Activated T-helper 1 cell treated with anti-CD3 and anti-CD28 coated beads, Interleukin-2, amount 50 U/mL, for 16 hours (primary cell): ENCODE data around the gene TBC1D2.

Experiments used
- DNase-seq, 2 donors: peaks; one replicate each; pipeline ENCODE4 v3.0.0-alpha.2; 2020; ENCODE audit warnings: low read depth in 1 of 2, low spot score in 1 of 2

Gene TBC1D2

DNA sequence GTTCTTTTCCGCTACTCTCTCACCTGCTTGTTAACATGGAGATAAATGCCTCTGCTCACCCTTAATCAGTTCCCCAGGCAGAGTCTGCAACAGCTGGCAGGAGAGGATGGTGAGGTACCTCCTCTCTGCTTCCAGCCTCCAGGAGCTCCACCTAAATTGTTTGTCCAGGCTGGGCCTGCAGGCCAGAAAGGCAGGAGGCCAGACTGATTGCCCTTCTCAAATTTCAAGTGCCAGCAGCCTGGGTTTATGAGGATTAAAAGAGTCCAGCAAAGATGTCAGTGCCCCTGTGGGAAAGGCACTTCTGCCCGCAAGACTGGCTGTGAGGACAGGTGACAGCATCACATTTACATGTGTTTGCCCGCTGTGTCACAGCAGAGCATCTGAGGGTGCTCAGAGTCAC, 82.8 kb downstream of the TBC1D2 start:
- DNase-seq: no peak

DNA sequence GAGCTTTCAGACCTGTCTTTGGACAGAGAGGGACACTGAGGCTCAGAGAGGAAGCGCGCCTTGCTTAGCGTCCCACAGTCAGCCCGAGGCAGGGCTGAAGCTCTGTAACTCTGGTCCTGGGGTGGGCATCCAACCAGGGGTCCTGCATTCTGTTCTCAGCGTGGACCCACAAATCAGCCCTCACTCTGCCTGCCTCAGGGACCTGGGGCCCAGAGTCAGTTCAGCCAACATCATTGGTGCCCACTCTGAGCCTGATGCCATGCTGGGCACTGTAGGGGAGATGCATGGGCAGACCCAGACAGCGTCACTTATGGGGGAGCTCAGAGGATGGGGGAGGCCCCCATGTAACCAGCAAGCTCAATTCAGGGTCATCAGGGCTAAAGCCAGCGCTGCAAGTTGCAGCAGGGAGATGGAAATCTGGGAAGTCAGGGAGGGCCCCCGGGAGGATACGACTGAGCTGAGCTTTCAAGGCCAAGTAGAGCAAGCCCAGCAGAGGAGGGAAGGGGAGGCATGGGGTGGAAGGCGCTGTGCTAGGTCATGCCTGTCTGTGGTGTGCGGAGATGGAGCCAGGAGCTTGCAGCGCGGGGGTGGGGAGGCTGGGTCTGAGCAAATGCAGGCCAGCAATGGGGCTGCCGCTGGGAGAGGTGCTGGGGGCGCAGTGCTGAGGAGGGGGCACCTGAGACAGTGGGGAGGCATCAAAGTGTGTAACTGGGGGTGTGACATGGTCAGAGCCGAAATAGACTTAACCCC, 84.1 kb downstream of the TBC1D2 start:
- no peak for DNase-seq

DNA sequence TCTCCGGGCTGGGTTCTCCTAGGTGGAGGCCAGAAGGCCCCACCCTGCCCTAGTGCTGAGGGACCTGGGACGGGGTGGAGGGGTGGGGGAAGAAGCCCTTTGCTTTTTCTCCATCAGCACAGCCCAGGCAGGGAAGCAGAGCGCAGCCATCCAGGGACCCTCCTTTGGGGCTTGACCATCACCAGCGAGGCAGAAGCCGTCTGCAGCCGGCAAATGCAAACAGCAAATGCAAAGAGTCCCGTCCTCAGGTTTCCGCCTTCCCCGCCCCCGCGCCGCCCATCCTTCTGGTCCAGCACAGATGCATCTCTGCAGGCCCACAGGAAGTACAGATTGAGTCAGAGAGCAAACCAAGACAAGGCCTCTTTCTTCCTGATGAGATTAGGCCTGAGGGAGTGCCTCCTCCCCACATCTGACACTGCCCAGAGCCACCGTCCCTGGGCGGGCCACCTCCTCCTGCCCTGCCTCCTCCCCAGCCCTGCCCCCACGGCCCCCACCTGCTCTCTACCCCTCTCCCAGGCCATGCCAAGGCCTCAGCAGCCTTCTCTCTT, 86.4 kb downstream of the TBC1D2 start:
- DNase-seq: no peak

DNA sequence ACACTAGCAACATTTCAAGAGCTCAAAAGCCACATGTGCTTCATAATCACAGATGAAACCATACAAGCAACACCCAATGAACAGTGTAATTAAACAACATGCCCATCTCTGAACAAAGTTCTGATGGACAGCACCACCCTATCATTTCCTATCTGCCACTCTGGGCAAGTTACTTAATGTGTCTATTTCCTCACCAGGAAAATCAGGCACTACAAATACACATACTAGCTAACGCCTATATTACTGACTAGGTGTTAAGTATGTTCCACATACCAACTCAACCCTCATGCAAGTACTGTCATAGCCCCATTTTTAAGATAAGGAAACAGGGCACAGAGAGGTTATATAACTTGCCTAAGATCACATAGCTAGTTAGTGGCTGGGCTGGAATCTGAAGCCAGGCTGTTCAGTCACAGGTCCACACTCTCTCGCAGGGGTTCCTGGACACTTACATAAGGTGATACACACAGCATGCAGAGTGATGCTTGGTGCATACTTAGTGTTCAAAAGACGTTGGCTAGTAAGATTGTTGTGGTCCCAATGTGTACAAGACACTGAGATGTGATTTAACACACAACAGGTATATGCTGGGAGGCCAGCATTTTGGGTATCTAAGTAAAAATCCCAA, 87.2 kb downstream of the TBC1D2 start:
- DNase-seq: no peak

DNA sequence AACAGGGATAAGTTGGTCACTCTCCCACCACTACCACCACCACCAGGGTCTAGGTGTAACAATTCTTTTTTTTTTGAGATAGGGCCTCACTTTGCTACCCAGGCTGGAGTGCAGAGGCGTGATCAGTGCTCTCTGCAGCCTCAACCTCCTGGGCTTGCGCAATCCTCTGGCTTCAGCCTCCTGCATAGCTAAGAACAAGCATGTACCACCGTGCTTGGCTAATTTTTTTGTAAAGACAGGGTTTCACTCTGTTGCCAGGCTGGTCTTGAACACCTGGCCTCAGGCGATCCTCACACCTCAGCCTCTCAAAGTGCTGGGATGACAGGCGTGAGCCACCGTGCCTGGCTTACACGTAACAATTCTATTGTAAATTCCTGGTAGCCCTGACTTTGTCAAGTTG, 90.5 kb downstream of the TBC1D2 start:
- no peak for DNase-seq

DNA sequence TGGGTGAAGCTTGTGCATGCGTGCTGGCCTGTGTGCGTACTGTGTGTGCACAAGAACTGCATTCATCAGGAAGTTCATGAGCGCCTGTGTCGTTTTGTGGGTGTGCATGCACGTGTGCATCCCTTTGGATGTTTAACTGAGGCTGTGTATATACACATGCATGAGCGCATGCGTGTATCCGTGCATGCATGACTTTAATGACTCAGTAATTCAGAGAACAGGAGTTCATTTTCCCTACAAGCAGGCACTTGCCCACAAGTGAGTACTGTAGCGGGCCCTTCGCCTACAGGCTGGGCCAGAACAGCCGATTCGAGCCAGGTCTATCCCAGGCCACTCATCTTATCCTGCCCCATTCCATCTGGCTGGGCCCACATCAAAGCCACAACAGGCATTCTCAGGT, 92.8 kb downstream of the TBC1D2 start:
- DNase-seq: no peak

DNA sequence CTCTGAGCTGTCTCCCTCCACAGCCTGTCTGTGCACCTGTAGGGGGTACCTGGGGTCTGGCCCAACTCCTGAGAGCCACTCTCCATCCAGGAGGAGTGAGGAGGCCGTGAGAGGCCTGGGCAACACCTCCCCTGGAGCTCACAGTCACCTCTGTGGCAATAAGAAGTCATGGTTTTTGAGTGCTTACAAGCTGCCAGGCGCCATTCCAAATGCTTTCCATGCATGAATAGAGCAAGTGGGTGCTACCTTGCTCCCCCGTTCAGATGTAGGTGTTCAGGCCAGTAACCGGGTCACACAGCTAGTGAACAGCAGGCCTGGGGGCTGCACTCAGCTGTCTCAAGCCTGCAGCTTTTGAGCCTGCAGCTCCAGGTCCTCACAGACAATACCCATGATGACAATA, 93.6 kb downstream of the TBC1D2 start:
- no peak for DNase-seq

DNA sequence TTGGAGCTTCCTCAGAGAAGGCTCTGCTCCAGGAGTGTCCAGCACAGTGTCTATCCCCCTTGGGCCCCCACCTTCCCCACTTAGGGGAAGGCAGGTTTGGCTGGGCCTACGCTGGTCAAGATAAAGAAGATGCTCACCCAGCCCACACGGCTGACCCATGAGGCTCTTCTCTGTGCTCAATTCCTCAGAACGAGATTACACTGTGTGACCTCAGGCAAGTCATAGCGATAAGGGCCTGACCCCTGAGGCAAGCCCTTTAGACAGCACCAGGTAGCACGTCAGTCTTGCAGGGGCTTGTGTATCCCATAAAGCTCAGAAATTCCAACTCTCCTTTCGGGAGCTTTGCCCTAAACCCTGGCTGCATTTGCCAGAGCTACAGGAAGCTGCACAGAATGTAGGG, 95.7 kb downstream of the TBC1D2 start:
- no peak for DNase-seq

DNA sequence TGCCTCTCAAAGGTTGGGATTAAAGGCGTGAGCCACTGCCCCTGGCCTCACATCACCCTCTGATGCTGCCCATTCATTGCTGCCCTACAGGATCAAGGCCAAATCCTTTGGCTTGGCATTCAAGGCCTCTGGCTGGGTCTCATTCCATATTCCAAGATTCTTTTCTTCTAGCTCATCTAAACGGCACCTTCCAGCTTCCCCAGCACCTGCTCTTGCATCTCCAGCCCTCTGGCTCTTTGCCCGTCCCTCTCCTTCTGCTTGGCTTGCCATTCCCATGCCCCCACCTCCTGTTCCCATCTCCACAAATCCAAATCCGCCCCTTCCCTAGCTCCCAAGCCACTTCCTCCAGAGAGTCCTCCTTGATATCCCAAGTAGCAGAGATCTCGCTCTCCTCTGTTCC, 96.1 kb downstream of the TBC1D2 start:
- no peak for DNase-seq

DNA sequence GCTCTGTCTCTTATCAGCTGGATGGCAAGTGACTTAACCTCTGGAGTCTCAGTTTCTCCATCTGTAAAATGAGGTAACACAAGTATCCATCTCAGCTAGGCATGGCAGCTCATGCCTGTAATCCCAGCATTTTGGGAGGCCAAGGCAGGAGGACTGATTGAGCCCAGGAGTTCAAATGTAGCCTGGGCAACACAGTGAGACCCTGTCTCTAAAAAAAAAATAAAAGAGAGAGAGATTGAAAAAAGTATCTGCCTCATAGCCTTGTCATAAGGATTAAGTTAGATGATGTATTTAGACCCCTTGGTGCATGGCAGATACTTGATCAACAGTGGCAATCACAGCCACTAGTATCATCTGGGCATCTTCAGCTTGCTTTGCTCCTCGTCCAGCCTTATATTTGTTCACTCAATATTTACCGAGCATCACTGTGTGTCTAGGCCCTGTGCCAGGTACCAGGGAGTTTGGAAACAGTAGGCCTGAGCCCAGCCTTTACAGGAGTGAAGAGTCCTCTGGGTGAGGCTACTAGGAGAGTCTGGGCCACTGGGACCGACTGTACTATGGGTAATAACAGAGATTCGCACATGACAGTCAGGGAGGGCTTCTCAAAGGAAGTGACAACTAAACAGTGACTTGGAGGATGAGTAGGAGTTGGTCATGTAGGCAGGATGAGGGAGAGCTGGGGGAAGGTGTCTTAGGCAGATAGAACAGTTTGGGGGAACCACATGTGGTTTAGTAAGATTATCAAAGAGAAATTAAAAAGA, 97.2 kb downstream of the TBC1D2 start:
- DNase-seq: no peak

DNA sequence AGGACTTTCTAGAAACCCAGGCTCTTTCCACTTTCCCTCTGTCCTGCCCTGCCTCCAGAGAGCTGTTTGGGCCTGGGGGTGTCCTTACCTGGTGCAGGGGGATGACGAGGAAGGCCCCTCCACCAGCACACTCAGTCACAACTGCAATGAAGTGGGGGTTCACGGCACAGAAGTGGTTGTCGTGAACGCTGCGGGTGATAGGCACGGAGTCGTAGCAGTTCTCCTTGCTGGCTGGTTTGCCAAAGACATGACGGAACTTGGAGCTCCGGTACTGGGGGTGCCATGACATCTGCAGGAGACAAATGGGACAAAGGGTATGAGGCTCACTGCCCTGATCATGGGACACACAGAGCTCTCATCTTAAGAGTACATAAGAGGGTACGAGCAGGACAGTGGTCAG, 98.1 kb downstream of the TBC1D2 start:
- no peak for DNase-seq

DNA sequence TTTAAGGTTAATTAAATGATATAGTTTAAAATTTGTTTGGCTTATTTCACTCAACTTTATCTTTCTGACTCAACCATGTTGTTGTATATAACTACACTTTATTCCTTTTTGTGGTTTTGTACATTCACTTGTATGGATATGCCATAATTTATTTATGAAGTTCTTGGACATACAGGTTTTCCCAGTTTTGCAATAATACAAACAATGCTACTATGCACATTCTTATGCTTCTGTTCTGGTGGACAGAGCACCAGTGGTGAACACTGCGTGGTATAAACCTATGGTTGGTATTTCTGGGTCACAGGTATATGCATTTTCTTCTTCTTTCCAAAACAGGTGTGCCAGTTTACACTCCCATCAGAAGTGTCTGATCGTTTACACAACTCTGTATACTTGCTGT, 100.8 kb downstream of the TBC1D2 start:
- DNase-seq: no peak

DNA sequence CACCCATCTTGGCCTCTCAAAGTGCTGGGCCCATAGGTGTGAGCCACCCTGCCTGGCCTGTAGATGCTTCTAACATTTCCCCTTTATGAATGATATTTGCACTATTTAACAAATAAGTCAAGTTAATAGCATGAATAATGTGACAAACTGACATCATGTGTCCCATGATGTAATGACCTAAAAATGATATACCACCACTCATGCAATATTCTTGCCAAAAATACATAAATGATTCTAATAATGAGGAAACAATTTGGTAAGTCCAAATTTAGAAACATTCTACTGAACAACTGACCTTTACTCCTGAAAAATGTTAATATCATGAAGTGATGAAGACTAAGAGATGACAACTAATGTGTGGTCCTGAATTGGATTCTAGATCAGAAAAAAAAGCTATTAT, 102.9 kb downstream of the TBC1D2 start:
- DNase-seq: no peak

DNA sequence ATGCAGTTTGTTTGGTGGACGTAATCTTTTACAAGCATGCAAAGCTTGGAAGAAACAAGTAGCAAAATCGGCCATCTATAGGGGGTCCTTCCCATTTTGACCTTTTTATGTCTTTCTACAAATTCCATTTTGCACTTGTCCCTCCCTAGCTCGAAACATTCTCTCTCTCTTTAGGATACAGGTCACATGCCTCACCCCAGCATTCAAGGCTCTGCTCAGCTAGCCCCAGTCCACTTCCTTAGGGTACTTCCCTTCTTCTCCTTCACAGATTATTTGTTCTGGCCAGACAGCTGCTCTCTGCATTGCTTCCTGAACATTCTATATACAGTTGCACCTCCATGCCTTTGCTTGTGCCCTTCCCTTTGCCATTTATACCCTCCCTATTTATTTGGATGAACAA, 104.7 kb downstream of the TBC1D2 start:
- DNase-seq: no peak

DNA sequence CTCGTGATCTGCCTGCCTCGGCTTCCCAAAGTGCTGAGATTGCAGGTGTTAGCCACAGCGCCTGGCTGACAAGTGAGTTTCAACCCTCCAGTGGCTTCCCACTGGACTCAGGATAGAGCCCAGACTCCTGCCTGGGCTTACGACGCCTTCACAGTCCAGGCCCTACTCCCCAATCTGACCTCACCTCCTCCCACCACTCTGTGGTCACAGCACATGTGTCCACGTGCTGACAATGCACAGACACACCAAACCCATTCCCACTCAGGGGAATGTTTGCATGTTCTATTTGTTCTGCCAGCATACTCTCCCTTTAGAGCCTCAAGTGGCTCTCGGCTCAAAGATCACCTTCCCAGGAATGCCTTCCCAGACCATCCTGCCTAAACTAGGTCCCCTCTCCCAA, 105.3 kb downstream of the TBC1D2 start:
- DNase-seq: no peak

DNA sequence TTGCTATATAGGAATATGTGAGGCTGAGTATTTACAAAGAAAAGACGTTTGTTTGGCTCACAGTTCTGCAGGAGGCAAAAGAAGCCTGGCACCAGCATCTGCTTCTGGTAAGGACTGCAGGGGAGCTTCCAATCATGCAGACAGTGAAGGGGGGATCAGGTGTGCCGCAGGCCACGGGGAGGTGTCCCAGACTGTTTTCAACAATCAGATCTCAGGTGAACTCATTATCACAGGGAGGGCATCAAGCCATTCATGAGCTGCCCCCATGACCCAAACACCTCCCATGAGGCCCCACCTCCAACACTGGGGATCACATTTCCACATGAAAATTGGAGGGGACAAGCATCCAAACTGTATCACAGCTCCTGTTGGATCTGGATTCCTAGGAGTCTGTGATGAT, 106.0 kb downstream of the TBC1D2 start:
- DNase-seq: no peak
